Stimulated activated CD8-positive, alpha-beta memory T cell treated with anti-CD3 and anti-CD28 coated beads, Interleukin-4, amount 100 ng/mL, for 48 hours (primary cell): Measurements from ENCODE around the gene SMG9.

ENCODE experiments used
- DNase-seq: peaks from one replicate; pipeline ENCODE4 v3.0.0-alpha.2; 2020

The SMG9 gene

GRCh38 chr19:43754503-43755255 is at the start of gene SMG9:
Gene SMG9 (minus strand): TSS chr19:43754962. CDS start chr19:43750741, 4,221 bp downstream.
- DNase-seq: peak; percentile 99

- DNase-seq: no peak
Observed at GRCh38 chr19:43804432-43804831, 49.7 kb upstream of the SMG9 start.

GRCh38 chr19:43802216-43802951 is 47.6 kb upstream of the SMG9 start, which contains the start of gene LYPD5:
Gene LYPD5 (minus strand): TSS chr19:43802447. CDS start chr19:43802380, 67 bp downstream.
- no peak for DNase-seq

GRCh38 chr19:43799502-43800142 is 44.9 kb upstream of the SMG9 start:
- no peak for DNase-seq

GRCh38 chr19:43798546-43799409 is 44.0 kb upstream of the SMG9 start:
- peak; percentile 82 for DNase-seq

- DNase-seq: no peak
Observed at GRCh38 chr19:43798026-43798545, 43.3 kb upstream of the SMG9 start.

GRCh38 chr19:43797556-43797955 is 42.8 kb upstream of the SMG9 start:
- no peak for DNase-seq

- no peak for DNase-seq
Observed at GRCh38 chr19:43797118-43797517, 42.4 kb upstream of the SMG9 start.

GRCh38 chr19:43790587-43790986 is 35.8 kb upstream of the SMG9 start:
- no peak for DNase-seq

GRCh38 chr19:43789029-43789428 is 34.3 kb upstream of the SMG9 start:
- no peak for DNase-seq

GRCh38 chr19:43786665-43787064 is 31.9 kb upstream of the SMG9 start:
- DNase-seq: no peak

- peak; percentile 65 for DNase-seq
Observed at GRCh38 chr19:43784981-43785808, 30.4 kb upstream of the SMG9 start.

GRCh38 chr19:43784241-43784980 is 29.6 kb upstream of the SMG9 start:
- DNase-seq: peak; percentile 77

- no peak for DNase-seq
Observed at GRCh38 chr19:43783636-43784035, 28.9 kb upstream of the SMG9 start.

- peak; percentile 39 for DNase-seq
Observed at GRCh38 chr19:43782689-43783231, 28.0 kb upstream of the SMG9 start.

- peak; percentile 55 for DNase-seq
Observed at GRCh38 chr19:43782311-43782660, 27.5 kb upstream of the SMG9 start.

- DNase-seq: peak; percentile 67
Observed at GRCh38 chr19:43781630-43782310, 27.0 kb upstream of the SMG9 start.

- peak; percentile 81 for DNase-seq
Observed at GRCh38 chr19:43780706-43781525, 26.2 kb upstream of the SMG9 start, which contains the start of gene KCNN4. Gene KCNN4 (minus strand): TSS chr19:43780973. CDS start chr19:43780861, 112 bp downstream.

- no peak for DNase-seq
Observed at GRCh38 chr19:43779820-43780219, 25.1 kb upstream of the SMG9 start.
